Stimulated activated memory B cell treated with anti-CD40 and anti-IgM and Interleukin-4, amounts not matched to agents 10 μg/mL and 1 μg/mL and 100 μg/mL, for 72 hours (primary cell): Measurements from ENCODE around the gene TRIM27.
"Not testable (repeated sequence)": the region's sequence is repeated elsewhere in the genome, so short reads cannot be mapped to it uniquely, and the experiment has no call there.

ENCODE experiments used
- ATAC-seq: fragments of 150-1000 bp; cut with Tn5 transposase; 2 replicates; pipeline ENCODE4 v1.10.0; 2021
- H3K27ac Mint-ChIP-seq: one replicate; pipeline ENCODE4 v1.8.0; 2022; ENCODE audit warnings: mild to moderate bottlenecking, mixed read lengths
- H3K27me3 Mint-ChIP-seq: one replicate; pipeline ENCODE4 v1.8.0; 2022; ENCODE audit warnings: mixed read lengths
- H3K36me3 Mint-ChIP-seq: one replicate; pipeline ENCODE4 v1.8.0; 2022; ENCODE audit warnings: mixed read lengths
- H3K4me1 Mint-ChIP-seq: one replicate; pipeline ENCODE4 v1.8.0; 2022; ENCODE audit warnings: mixed read lengths
- H3K4me3 Mint-ChIP-seq: one replicate; pipeline ENCODE4 v1.8.0; 2022; ENCODE audit warnings: mild to moderate bottlenecking, moderate library complexity, mixed read lengths
- H3K9me3 Mint-ChIP-seq: one replicate; pipeline ENCODE4 v1.8.0; 2022; ENCODE audit warnings: mixed read lengths

Gene TRIM27

GRCh38 chr6:28923318-28924102, at the start of gene TRIM27:
Gene TRIM27, minus strand, starts transcription at chr6:28923985. Its CDS starts 353 bp downstream, at chr6:28923632.
- ATAC-seq, result peak; percentile 96
- H3K4me1 Mint-ChIP-seq, result peaks cover 32% of the 10 kb centered on the region
- H3K9me3 Mint-ChIP-seq, result no peaks in the 10 kb centered on the region
- H3K27me3 Mint-ChIP-seq, result no peaks in the 10 kb centered on the region
- peak within 1 kb of the TSS; percentile 87 for H3K4me3 Mint-ChIP-seq
- peaks cover 28% of the 10 kb centered on the region for H3K36me3 Mint-ChIP-seq
- peak within 1 kb of the TSS; percentile 90 for H3K27ac Mint-ChIP-seq

- Mint-ChIP-seq H3K9me3 (peaks cover 14% of the 10 kb centered on the region), H3K27me3 (peaks cover 14% of the 10 kb centered on the region)
- H3K4me3 Mint-ChIP-seq, H3K36me3 Mint-ChIP-seq, H3K4me1 Mint-ChIP-seq, H3K27ac Mint-ChIP-seq, ATAC-seq: not testable (repeated sequence)
Measured at GRCh38 chr6:28970056-28970455, 46.3 kb upstream of the TRIM27 start.

GRCh38 chr6:28969129-28969528, 45.3 kb upstream of the TRIM27 start:
- Mint-ChIP-seq H3K4me1 (no peaks in the 10 kb centered on the region), H3K27me3 (peaks cover 14% of the 10 kb centered on the region), H3K4me3 (no peak overlapping the region), H3K9me3 (peaks cover 16% of the 10 kb centered on the region), H3K36me3 (no peaks in the 10 kb centered on the region), H3K27ac (no peak overlapping the region)
- no peak for ATAC-seq

GRCh38 chr6:28968476-28968875, 44.7 kb upstream of the TRIM27 start:
- Mint-ChIP-seq H3K4me1 (no peaks in the 10 kb centered on the region), H3K36me3 (no peaks in the 10 kb centered on the region), H3K27ac (no peak overlapping the region), H3K27me3 (peaks cover 14% of the 10 kb centered on the region), H3K4me3 (no peak overlapping the region), H3K9me3 (peaks cover 17% of the 10 kb centered on the region)
- no peak for ATAC-seq

- Mint-ChIP-seq H3K27me3 (peaks cover 36% of the 10 kb centered on the region), H3K9me3 (peaks cover 16% of the 10 kb centered on the region), H3K36me3 (no peaks in the 10 kb centered on the region), H3K27ac (no peak overlapping the region), H3K4me3 (no peak overlapping the region), H3K4me1 (no peaks in the 10 kb centered on the region)
- no peak for ATAC-seq
Measured at GRCh38 chr6:28965706-28966105, 41.9 kb upstream of the TRIM27 start.

- Mint-ChIP-seq H3K27ac (no peak overlapping the region), H3K27me3 (peaks cover 73% of the 10 kb centered on the region)
Measured at GRCh38 chr6:28960846-28961500, 37.2 kb upstream of the TRIM27 start.

GRCh38 chr6:28958561-28959243, 34.9 kb upstream of the TRIM27 start:
- not testable (repeated sequence) for H3K4me3 Mint-ChIP-seq, ATAC-seq, H3K36me3 Mint-ChIP-seq, H3K4me1 Mint-ChIP-seq, H3K9me3 Mint-ChIP-seq, H3K27ac Mint-ChIP-seq
- peaks cover 88% of the 10 kb centered on the region for H3K27me3 Mint-ChIP-seq

More at GRCh38 chr6:28960846-28961500, 37.2 kb upstream of the TRIM27 start:
- Mint-ChIP-seq H3K9me3 (peaks cover 8% of the 10 kb centered on the region), H3K4me3 (no peak overlapping the region), H3K36me3 (no peaks in the 10 kb centered on the region), H3K4me1 (no peaks in the 10 kb centered on the region)
- ATAC-seq, result no peak

GRCh38 chr6:28957795-28958314, 34.1 kb upstream of the TRIM27 start:
- H3K4me1 Mint-ChIP-seq, H3K27ac Mint-ChIP-seq, H3K4me3 Mint-ChIP-seq, H3K9me3 Mint-ChIP-seq, ATAC-seq, H3K36me3 Mint-ChIP-seq: not testable (repeated sequence)
- peaks cover 84% of the 10 kb centered on the region for H3K27me3 Mint-ChIP-seq

GRCh38 chr6:28956331-28956730, 32.5 kb upstream of the TRIM27 start:
- H3K4me1 Mint-ChIP-seq, result peaks cover 8% of the 10 kb centered on the region
- no peak overlapping the region for H3K4me3 Mint-ChIP-seq
- ATAC-seq, result no peak

GRCh38 chr6:28953585-28954258, 29.9 kb upstream of the TRIM27 start:
- no peak for ATAC-seq
- peak overlapping the region; percentile 64 for H3K4me3 Mint-ChIP-seq
- H3K27me3 Mint-ChIP-seq, result peaks cover 44% of the 10 kb centered on the region
- H3K9me3 Mint-ChIP-seq, result no peaks in the 10 kb centered on the region
- peaks cover 8% of the 10 kb centered on the region for H3K4me1 Mint-ChIP-seq
- H3K27ac Mint-ChIP-seq, result no peak overlapping the region
- H3K36me3 Mint-ChIP-seq, result no peaks in the 10 kb centered on the region

More at GRCh38 chr6:28956331-28956730, 32.5 kb upstream of the TRIM27 start:
- no peak overlapping the region for H3K27ac Mint-ChIP-seq
- peaks cover 70% of the 10 kb centered on the region for H3K27me3 Mint-ChIP-seq
- no peaks in the 10 kb centered on the region for H3K36me3 Mint-ChIP-seq
- peaks cover 3% of the 10 kb centered on the region for H3K9me3 Mint-ChIP-seq

GRCh38 chr6:28953039-28953584, 29.3 kb upstream of the TRIM27 start:
- no peak overlapping the region for H3K27ac Mint-ChIP-seq
- peak overlapping the region; percentile 64 for H3K4me3 Mint-ChIP-seq
- no peaks in the 10 kb centered on the region for H3K36me3 Mint-ChIP-seq
- no peaks in the 10 kb centered on the region for H3K9me3 Mint-ChIP-seq
- peaks cover 8% of the 10 kb centered on the region for H3K4me1 Mint-ChIP-seq
- ATAC-seq, result no peak
- peaks cover 39% of the 10 kb centered on the region for H3K27me3 Mint-ChIP-seq

GRCh38 chr6:28949656-28950195, 25.9 kb upstream of the TRIM27 start:
- H3K4me3 Mint-ChIP-seq, H3K27ac Mint-ChIP-seq, H3K9me3 Mint-ChIP-seq, ATAC-seq, H3K36me3 Mint-ChIP-seq, H3K4me1 Mint-ChIP-seq: not testable (repeated sequence)
- H3K27me3 Mint-ChIP-seq, result peaks cover 14% of the 10 kb centered on the region

GRCh38 chr6:28948782-28949486, 25.1 kb upstream of the TRIM27 start:
- Mint-ChIP-seq H3K27ac (no peak overlapping the region), H3K36me3 (no peaks in the 10 kb centered on the region), H3K9me3 (no peaks in the 10 kb centered on the region), H3K4me3 (no peak overlapping the region), H3K4me1 (peaks cover 11% of the 10 kb centered on the region), H3K27me3 (peaks cover 7% of the 10 kb centered on the region)
- ATAC-seq, result no peak

GRCh38 chr6:28947831-28948270, 24.1 kb upstream of the TRIM27 start:
- ATAC-seq, result no peak
- Mint-ChIP-seq H3K9me3 (no peaks in the 10 kb centered on the region), H3K36me3 (no peaks in the 10 kb centered on the region), H3K4me3 (no peak overlapping the region), H3K27ac (no peak overlapping the region), H3K27me3 (no peaks in the 10 kb centered on the region), H3K4me1 (peaks cover 13% of the 10 kb centered on the region)
